Cardiac muscle cell (in vitro differentiated cells and primary cell): ENCODE data around the gene SIAH3. TPM values are rescaled to one million over a fixed set of nuclear protein-coding genes. Genes with fewer than 3 reads are reported as not detected.
A peak's percentile ranks its signal among the peaks of the same experiment; 100 is the strongest.

ENCODE experiments used
- DNase-seq, 2 donors: peaks; one replicate each; pipeline versions ENCODE4 v3.0.0 to v3.0.0-alpha.2; 2010 to 2017; ENCODE audit warnings: low read depth in 1 of 2, low spot score in 1 of 2
- H3K27ac ChIP-seq: fragments of 200-600 bp; sonication (generic); 2 replicates; pipeline ENCODE4 v1.5.1; 2016
- H3K27me3 ChIP-seq: fragments of 200-600 bp; sonication (generic); 2 replicates; pipeline ENCODE4 v1.6.0; 2016; ENCODE audit warnings: control low read depth
- H3K36me3 ChIP-seq: fragments of 200-600 bp; sonication (generic); 2 replicates; pipeline ENCODE4 v1.5.1; 2016; ENCODE audit warnings: control low read depth
- H3K4me1 ChIP-seq: fragments of 200-600 bp; sonication (generic); 2 replicates; pipeline ENCODE4 v1.8.1; 2017; ENCODE audit warnings: low read depth, mild to moderate bottlenecking, mixed run types
- H3K4me3 ChIP-seq: fragments of 200-600 bp; sonication (generic); 2 replicates; pipeline ENCODE4 v1.5.1; 2016; ENCODE audit warnings: mild to moderate bottlenecking
- H3K9me3 ChIP-seq: fragments of 200-600 bp; sonication (generic); 2 replicates; pipeline ENCODE4 v1.5.1; 2017; ENCODE audit warnings: low read depth, mild to moderate bottlenecking, control low read depth
- CTCF ChIP-seq: IDR thresholded peaks from 2 replicates; pipeline ENCODE4 v1.5.1; 2012; ENCODE audit warnings: low read depth, mild to moderate bottlenecking, low read length
- polyA plus RNA-seq: library from polyadenylated mRNA; unstranded; fragments of >200 nt; fragmentation: Nextera tagmentation; extraction: Ambion mirVana; gene quantifications from 2 replicates; pipeline ENCODE4 v1.2.1, GENCODE V29; 2016
- total RNA-seq: library from RNA; depleted of rRNA; stranded (reverse); fragments of >200 nt; gene quantifications from 2 replicates; pipeline ENCODE4 v1.2.3, GENCODE V29; 2016

Gene SIAH3
- total and polyA plus RNA-seq, 2 experiments from 2014 or later, result 1.3 to 3.9 TPM

- Histone ChIP-seq H3K27ac (no peak overlapping the region), H3K9me3 (no peaks in the 10 kb centered on the region), H3K4me3 (no peak overlapping the region), H3K36me3 (no peaks in the 10 kb centered on the region), H3K4me1 (peaks cover 62% of the 10 kb centered on the region), H3K27me3 (no peaks in the 10 kb centered on the region)
- DNase-seq, result no peak
- TF ChIP-seq CTCF, result no peak
These were observed 26.2 kb downstream of the SIAH3 start for GRCh38 chr13:45825387-45825650.

GRCh38 chr13:45823583-45823982 lies 28.0 kb downstream of the SIAH3 start:
- H3K27ac ChIP-seq, result peak overlapping the region; percentile 93
- H3K27me3 ChIP-seq, result no peaks in the 10 kb centered on the region
- DNase-seq, result peak in 1 of 2 donors; percentile 85
- H3K4me3 ChIP-seq, result no peak overlapping the region
- no peak for TF ChIP-seq CTCF
- no peaks in the 10 kb centered on the region for H3K9me3 ChIP-seq
- no peaks in the 10 kb centered on the region for H3K36me3 ChIP-seq
- H3K4me1 ChIP-seq, result peaks cover 62% of the 10 kb centered on the region

- no peaks in the 10 kb centered on the region for H3K9me3 ChIP-seq
- peak in 1 of 2 donors; percentile 70 for DNase-seq
- no peak for TF ChIP-seq CTCF
- no peaks in the 10 kb centered on the region for H3K36me3 ChIP-seq
- H3K27me3 ChIP-seq, result no peaks in the 10 kb centered on the region
- H3K27ac ChIP-seq, result peak overlapping the region; percentile 42
- peaks cover 53% of the 10 kb centered on the region for H3K4me1 ChIP-seq
- H3K4me3 ChIP-seq, result no peak overlapping the region
These were observed 29.7 kb downstream of the SIAH3 start for GRCh38 chr13:45821811-45822210.

GRCh38 chr13:45820106-45820838 lies 31.3 kb downstream of the SIAH3 start:
- no peak for DNase-seq
- H3K4me3 ChIP-seq, result no peak overlapping the region
- H3K9me3 ChIP-seq, result no peaks in the 10 kb centered on the region
- no peaks in the 10 kb centered on the region for H3K36me3 ChIP-seq
- peaks cover 47% of the 10 kb centered on the region for H3K4me1 ChIP-seq
- no peaks in the 10 kb centered on the region for H3K27me3 ChIP-seq
- TF ChIP-seq CTCF, result no peak
- H3K27ac ChIP-seq, result no peak overlapping the region

- peak; percentile 16 for TF ChIP-seq CTCF
- Histone ChIP-seq H3K4me3 (no peak overlapping the region), H3K9me3 (no peaks in the 10 kb centered on the region), H3K27me3 (no peaks in the 10 kb centered on the region), H3K27ac (no peak overlapping the region), H3K36me3 (no peaks in the 10 kb centered on the region), H3K4me1 (peaks cover 24% of the 10 kb centered on the region)
- DNase-seq, result peak in 1 of 2 donors; percentile 7
These were observed 33.7 kb downstream of the SIAH3 start for GRCh38 chr13:45817833-45818232.
